K562 (cell line): ENCODE results near the gene ATF1. TPM values are rescaled to one million over a fixed set of nuclear protein-coding genes. Genes with fewer than 3 reads are reported as not detected.
"Not testable (repeated sequence)": the region's sequence is repeated elsewhere in the genome, so short reads cannot be mapped to it uniquely, and the experiment has no call there.

Experiments
- ATAC-seq: fragments of 200-7000 bp; cut with Tn5 transposase; 3 replicates; pipeline ENCODE4 v1.9.1; 2020; ENCODE audit warnings: moderate library complexity
- BruUV-seq: library from RNA; stranded (reverse); fragments of 400-500 nt; replicated peaks from 2 replicates; lab custom pipeline; 2021; lab: Mats Ljungman, UMichigan
- CTCF ChIA-PET: fragments of 300-600 bp; formaldehyde crosslinking; extraction: SDS; loops from one replicate; lab custom pipeline; 2021; ENCODE audit warnings: low intra/inter-chr PET ratio; lab: Yijun Ruan, JAX
- POLR2A ChIA-PET: fragments of 300-600, 350-650 bp; sonication (Branson Sonifier 250); formaldehyde crosslinking; extraction: SDS; loops from one replicate; lab custom pipeline; 2021; ENCODE audit warnings: antibody characterized with exemption, inconsistent platforms; lab: Yijun Ruan, JAX
- DNase-seq, 4 experiments: peaks; one replicate each; pipeline versions ENCODE4 v3.0.0 to v3.0.0-alpha.2; 2011 to 2018; ENCODE audit warnings: low spot score in 3 of 4, mixed read lengths in 3 of 4; ENCODE audit errors: extremely low read depth in 1 of 4
- FAIRE-seq: peaks from 2 replicates; lab custom pipeline; 2011; peaks lifted over from hg19 to GRCh38; lab: Jason Lieb, UNC
- H2AFZ ChIP-seq: 2 replicates; pipeline ENCODE4 v1.6.0; 2011; ENCODE audit warnings: low read depth, low read length, control low read depth, inconsistent platforms
- H3K27ac ChIP-seq: fragments of 200-600 bp; 3 replicates; pipeline ENCODE4 v1.8.0; 2011; ENCODE audit warnings: low read depth, mild to moderate bottlenecking, control low read depth, inconsistent platforms, low read length, moderate library complexity, mixed read lengths; ENCODE audit errors: extremely low read depth
- H3K27me3 ChIP-seq, 2 experiments: fragments of 300-600 bp in 1 of 2; 2 replicates in 1 of 2; 3 replicates in 1 of 2; pipeline versions ENCODE4 v1.6.0 to v1.8.0; 2011; ENCODE audit warnings: inconsistent platforms in 2 of 2, low read length in 2 of 2, mild to moderate bottlenecking in 1 of 2, mixed read lengths in 1 of 2, moderate library complexity in 1 of 2; ENCODE audit not compliant: control insufficient read depth in 2 of 2, insufficient read depth in 2 of 2
- H3K36me3 ChIP-seq: fragments of 300-600 bp; 3 replicates; pipeline ENCODE4 v1.8.0; 2011; ENCODE audit warnings: mild to moderate bottlenecking, low read length, inconsistent platforms; ENCODE audit not compliant: control insufficient read depth, insufficient read depth
- H3K4me1 ChIP-seq, 2 experiments: fragments of 200-600 bp in 1 of 2; replicated peaks in 1 of 2; 2 replicates in 1 of 2; 3 replicates in 1 of 2; pipeline versions ENCODE4 v1.5.1 to v1.8.0; 2011; ENCODE audit warnings: inconsistent platforms in 2 of 2, low read length in 2 of 2, mild to moderate bottlenecking in 1 of 2, mixed read lengths in 1 of 2, moderate library complexity in 1 of 2; ENCODE audit not compliant: control insufficient read depth in 2 of 2, insufficient read depth in 2 of 2
- H3K4me2 ChIP-seq: 2 replicates; pipeline ENCODE4 v1.6.1; 2011; ENCODE audit warnings: low read length, control low read depth, inconsistent platforms, mixed read lengths; ENCODE audit not compliant: insufficient read depth
- H3K4me3 ChIP-seq: fragments of 200-600 bp; sonication (generic), shearing (Covaris generic); 2 replicates; pipeline ENCODE4 v1.5.1; 2016; ENCODE audit warnings: control low read depth, inconsistent platforms
- H3K79me2 ChIP-seq: fragments of 200-600 bp; 3 replicates; pipeline ENCODE4 v1.8.0; 2011; ENCODE audit warnings: low read length, inconsistent platforms; ENCODE audit not compliant: control insufficient read depth, insufficient read depth
- H3K9ac ChIP-seq, 2 experiments: 2 replicates each; pipeline versions ENCODE4 v1.6.0 to v1.6.1; 2011; ENCODE audit warnings: low read depth in 2 of 2, low read length in 2 of 2, control low read depth in 1 of 2, inconsistent platforms in 1 of 2, mild to moderate bottlenecking in 1 of 2, mixed read lengths in 1 of 2; ENCODE audit not compliant: insufficient read depth in 1 of 2
- H3K9me1 ChIP-seq: one replicate; pipeline ENCODE4 v1.6.0; 2011; ENCODE audit warnings: inconsistent platforms, mild to moderate bottlenecking, low read length, moderate library complexity; ENCODE audit not compliant: control insufficient read depth, insufficient read depth
- H3K9me3 ChIP-seq: replicated peaks from 2 replicates; pipeline ENCODE4 v1.5.1; 2011; ENCODE audit warnings: low read depth, low read length, inconsistent platforms; ENCODE audit not compliant: control insufficient read depth, insufficient read depth
- H4K20me1 ChIP-seq: replicated peaks from 2 replicates; pipeline ENCODE4 v1.6.1; 2011; ENCODE audit warnings: low read length, inconsistent platforms, mixed read lengths; ENCODE audit not compliant: control insufficient read depth, insufficient read depth
- CBX1 ChIP-seq: sonication (generic); IDR thresholded peaks from 2 replicates; pipeline ENCODE4 v1.6.1; 2016; ENCODE audit warnings: antibody characterized with exemption, low read depth, mild to moderate bottlenecking
- CBX3 ChIP-seq, 2 experiments: IDR thresholded peaks; 1 replicate in 1 of 2; 2 replicates in 1 of 2; pipeline ENCODE4 v1.6.1; 2012; ENCODE audit warnings: inconsistent platforms in 2 of 2, low read length in 2 of 2, borderline replicate concordance in 1 of 2, control low read depth in 1 of 2
- KAT2B ChIP-seq: IDR thresholded peaks from one replicate; pipeline ENCODE4 v1.6.1; 2012; ENCODE audit warnings: low read depth, mild to moderate bottlenecking, control low read depth, inconsistent platforms, low read length, moderate library complexity
- KDM4B ChIP-seq, 2 experiments: fragments of 450-650 bp in 1 of 2; sonication (generic) in 1 of 2; IDR thresholded peaks; 2 replicates each; pipeline ENCODE4 v1.6.1; 2016 to 2017; ENCODE audit warnings: borderline replicate concordance in 2 of 2, antibody characterized with exemption in 1 of 2, low read depth in 1 of 2, mild to moderate bottlenecking in 1 of 2
- PYGO2 ChIP-seq: fragments of 450-650 bp; IDR thresholded peaks from 2 replicates; pipeline ENCODE4 v1.6.1; 2016; ENCODE audit warnings: mild to moderate bottlenecking, missing genetic modification characterization, moderate library complexity, missing compliant biosample characterization
- TRIM28 ChIP-seq: fragments of 450-650 bp; IDR thresholded peaks from 2 replicates; pipeline ENCODE4 v1.6.1; 2017
- ZNF197 ChIP-seq: fragments of 200-800 bp; sonication (Bioruptor generic); IDR thresholded peaks from 2 replicates; pipeline ENCODE4 v1.6.1; 2016; ENCODE audit warnings: low read depth, missing genetic modification characterization, missing compliant biosample characterization
- in situ Hi-C: fragments of 300-500 bp; cut with MboI; formaldehyde crosslinking; loops from 4 replicates; pipeline ENCODE4 v1.15.0; 2018; ENCODE audit warnings: inconsistent platforms, mixed read lengths
- intact Hi-C: fragments of 100-400 bp; cut with micrococcal nuclease; formaldehyde crosslinking; loops from 2 replicates; pipeline ENCODE4 v1.14.2; 2022
- polyA plus RNA-seq, 8 experiments: library from polyadenylated mRNA; depleted of rRNA in 4 of 8; stranded (reverse) in 5 of 8; unstranded in 3 of 8; fragments of >200 nt; fragmentation: Nextera tagmentation in 2 of 8; fragmentation: Illumina TruSeq in 1 of 8; extraction: Ambion mirVana in 2 of 8; extraction: Trizol in 1 of 8; gene quantifications; 2 replicates each; pipeline versions ENCODE4 v1.2.1 to v1.2.3, GENCODE V29; 2011 to 2014; ENCODE audit warnings: inconsistent platforms in 1 of 8, missing spikeins in 1 of 8
- total RNA-seq, 7 experiments: library from RNA; depleted of rRNA in 6 of 7; stranded (reverse); fragments of >200 nt in 6 of 7; fragmentation: Illumina TruSeq in 2 of 7; extraction: Trizol in 2 of 7; gene quantifications; 2 replicates each; pipeline versions ENCODE4 v1.2.1 to v1.2.3, GENCODE V29; 2011 to 2021; ENCODE audit warnings: low replicate concordance in 1 of 7
- TF ChIP-seq, protein P1 (sequence below): fragments of 450-650 bp; IDR thresholded peaks from 2 replicates; pipeline ENCODE4 v1.6.1; 2016; ENCODE audit warnings: borderline replicate concordance
- TF ChIP-seq, protein P2 (sequence below): fragments of 450-650 bp; IDR thresholded peaks from 2 replicates; pipeline ENCODE4 v1.7.1; 2018; ENCODE audit warnings: mild to moderate bottlenecking, low read depth; ENCODE audit not compliant: partially characterized antibody
- TF ChIP-seq, protein P3 (sequence below): fragments of 450-650 bp; IDR thresholded peaks from 2 replicates; pipeline ENCODE4 v1.6.1; 2018; ENCODE audit warnings: mild to moderate bottlenecking, low read depth; ENCODE audit not compliant: partially characterized antibody
- TF ChIP-seq, protein P4 (sequence below): fragments of 150-350 bp; IDR thresholded peaks from 2 replicates; pipeline ENCODE4 v1.6.1; 2014; ENCODE audit warnings: low read depth, mild to moderate bottlenecking, low read length, borderline replicate concordance

ATF1 gene
- total and polyA plus RNA-seq, 9 of the 15 experiments (the other 6 are each of a cell fraction or from before 2014, with no cell fraction given): 19.8 to 83.5 (median 51.4) TPM

DNA sequence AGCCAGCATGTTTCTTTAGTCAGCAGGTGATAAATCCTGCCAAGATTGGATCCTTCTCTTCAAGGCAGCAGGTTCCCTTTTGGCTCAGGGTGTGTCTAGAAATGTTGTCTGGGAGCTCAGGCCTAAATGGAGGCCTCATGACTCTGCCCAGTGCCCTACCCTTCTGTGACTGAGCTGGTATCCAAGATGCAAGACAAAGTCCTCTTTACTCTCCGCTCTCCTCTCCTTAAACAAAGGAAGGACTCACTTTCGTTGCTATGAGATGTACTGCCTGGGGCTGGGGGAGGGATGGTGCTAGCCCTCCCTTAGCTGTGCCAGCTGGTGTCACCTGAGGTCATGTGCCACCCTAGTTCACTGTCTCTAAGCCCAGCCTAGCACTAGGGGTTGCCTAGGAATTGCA, 65.0 kb downstream of the ATF1 start (continued):
- TF ChIP-seq, protein P1, sequence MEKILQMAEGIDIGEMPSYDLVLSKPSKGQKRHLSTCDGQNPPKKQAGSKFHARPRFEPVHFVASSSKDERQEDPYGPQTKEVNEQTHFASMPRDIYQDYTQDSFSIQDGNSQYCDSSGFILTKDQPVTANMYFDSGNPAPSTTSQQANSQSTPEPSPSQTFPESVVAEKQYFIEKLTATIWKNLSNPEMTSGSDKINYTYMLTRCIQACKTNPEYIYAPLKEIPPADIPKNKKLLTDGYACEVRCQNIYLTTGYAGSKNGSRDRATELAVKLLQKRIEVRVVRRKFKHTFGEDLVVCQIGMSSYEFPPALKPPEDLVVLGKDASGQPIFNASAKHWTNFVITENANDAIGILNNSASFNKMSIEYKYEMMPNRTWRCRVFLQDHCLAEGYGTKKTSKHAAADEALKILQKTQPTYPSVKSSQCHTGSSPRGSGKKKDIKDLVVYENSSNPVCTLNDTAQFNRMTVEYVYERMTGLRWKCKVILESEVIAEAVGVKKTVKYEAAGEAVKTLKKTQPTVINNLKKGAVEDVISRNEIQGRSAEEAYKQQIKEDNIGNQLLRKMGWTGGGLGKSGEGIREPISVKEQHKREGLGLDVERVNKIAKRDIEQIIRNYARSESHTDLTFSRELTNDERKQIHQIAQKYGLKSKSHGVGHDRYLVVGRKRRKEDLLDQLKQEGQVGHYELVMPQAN: no peak
- TF ChIP-seq KDM4B (IDR thresholded peaks at IDR 0.05; ENCODE audit: borderline replicate concordance in 2 of 2, low read depth in 1 of 2) (no peak), PYGO2 (tag) (no peak), ZNF197 (no peak), KAT2B (no peak)
- TF ChIP-seq, protein P2, sequence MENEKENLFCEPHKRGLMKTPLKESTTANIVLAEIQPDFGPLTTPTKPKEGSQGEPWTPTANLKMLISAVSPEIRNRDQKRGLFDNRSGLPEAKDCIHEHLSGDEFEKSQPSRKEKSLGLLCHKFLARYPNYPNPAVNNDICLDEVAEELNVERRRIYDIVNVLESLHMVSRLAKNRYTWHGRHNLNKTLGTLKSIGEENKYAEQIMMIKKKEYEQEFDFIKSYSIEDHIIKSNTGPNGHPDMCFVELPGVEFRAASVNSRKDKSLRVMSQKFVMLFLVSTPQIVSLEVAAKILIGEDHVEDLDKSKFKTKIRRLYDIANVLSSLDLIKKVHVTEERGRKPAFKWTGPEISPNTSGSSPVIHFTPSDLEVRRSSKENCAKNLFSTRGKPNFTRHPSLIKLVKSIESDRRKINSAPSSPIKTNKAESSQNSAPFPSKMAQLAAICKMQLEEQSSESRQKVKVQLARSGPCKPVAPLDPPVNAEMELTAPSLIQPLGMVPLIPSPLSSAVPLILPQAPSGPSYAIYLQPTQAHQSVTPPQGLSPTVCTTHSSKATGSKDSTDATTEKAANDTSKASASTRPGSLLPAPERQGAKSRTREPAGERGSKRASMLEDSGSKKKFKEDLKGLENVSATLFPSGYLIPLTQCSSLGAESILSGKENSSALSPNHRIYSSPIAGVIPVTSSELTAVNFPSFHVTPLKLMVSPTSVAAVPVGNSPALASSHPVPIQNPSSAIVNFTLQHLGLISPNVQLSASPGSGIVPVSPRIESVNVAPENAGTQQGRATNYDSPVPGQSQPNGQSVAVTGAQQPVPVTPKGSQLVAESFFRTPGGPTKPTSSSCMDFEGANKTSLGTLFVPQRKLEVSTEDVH: no peak
- TF ChIP-seq, all 486 proteins: peak for 0

DNA sequence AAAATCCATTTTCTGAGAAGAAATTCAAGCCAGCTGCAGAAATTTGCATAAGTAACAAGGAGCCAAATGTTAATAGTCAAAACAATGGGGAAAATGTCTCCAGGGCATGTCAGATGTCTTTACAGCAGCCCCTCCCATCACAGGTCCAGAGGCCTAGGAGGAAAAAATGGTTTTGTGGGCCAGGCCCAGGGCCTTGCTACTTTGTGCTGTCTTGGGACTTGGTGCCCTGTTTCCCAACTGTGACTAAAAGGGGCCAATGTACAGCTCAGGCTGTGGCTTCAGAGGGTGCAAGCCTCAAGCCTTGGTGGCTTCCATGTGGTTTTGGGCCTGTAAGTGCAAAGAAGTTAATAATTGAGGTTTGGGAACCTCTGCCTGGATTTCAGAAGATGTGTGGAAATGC, 69.9 kb downstream of the ATF1 start:
- H3K36me3 ChIP-seq, H3K4me3 ChIP-seq, H3K27ac ChIP-seq, intact Hi-C loops, H3K9me3 ChIP-seq, ATAC-seq, in situ Hi-C loops, H4K20me1 ChIP-seq, H3K9ac ChIP-seq, H3K79me2 ChIP-seq, DNase-seq, H3K4me1 ChIP-seq, FAIRE-seq, H3K4me2 ChIP-seq, H3K27me3 ChIP-seq, BruUV-seq, POLR2A ChIA-PET, H2AFZ ChIP-seq, H3K9me1 ChIP-seq, CTCF ChIA-PET: not testable (repeated sequence)
- TF ChIP-seq TRIM28: peak; percentile 87
- TF ChIP-seq CBX1: peak; percentile 82
- TF ChIP-seq, protein P3, sequence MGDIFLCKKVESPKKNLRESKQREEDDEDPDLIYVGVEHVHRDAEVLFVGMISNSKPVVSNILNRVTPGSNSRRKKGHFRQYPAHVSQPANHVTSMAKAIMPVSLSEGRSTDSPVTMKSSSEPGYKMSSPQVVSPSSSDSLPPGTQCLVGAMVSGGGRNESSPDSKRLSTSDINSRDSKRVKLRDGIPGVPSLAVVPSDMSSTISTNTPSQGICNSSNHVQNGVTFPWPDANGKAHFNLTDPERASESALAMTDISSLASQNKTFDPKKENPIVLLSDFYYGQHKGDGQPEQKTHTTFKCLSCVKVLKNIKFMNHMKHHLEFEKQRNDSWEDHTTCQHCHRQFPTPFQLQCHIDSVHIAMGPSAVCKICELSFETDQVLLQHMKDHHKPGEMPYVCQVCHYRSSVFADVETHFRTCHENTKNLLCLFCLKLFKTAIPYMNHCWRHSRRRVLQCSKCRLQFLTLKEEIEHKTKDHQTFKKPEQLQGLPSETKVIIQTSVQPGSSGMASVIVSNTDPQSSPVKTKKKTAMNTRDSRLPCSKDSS: peak; percentile 45
- TF ChIP-seq CBX3 (IDR thresholded peaks at IDR 0.05; ENCODE audit: borderline replicate concordance in 1 of 2, low read length in 2 of 2): peak in 1 of 2 experiments; percentile 58; a peak in 1 of 3 replicates
- TF ChIP-seq, protein P4, sequence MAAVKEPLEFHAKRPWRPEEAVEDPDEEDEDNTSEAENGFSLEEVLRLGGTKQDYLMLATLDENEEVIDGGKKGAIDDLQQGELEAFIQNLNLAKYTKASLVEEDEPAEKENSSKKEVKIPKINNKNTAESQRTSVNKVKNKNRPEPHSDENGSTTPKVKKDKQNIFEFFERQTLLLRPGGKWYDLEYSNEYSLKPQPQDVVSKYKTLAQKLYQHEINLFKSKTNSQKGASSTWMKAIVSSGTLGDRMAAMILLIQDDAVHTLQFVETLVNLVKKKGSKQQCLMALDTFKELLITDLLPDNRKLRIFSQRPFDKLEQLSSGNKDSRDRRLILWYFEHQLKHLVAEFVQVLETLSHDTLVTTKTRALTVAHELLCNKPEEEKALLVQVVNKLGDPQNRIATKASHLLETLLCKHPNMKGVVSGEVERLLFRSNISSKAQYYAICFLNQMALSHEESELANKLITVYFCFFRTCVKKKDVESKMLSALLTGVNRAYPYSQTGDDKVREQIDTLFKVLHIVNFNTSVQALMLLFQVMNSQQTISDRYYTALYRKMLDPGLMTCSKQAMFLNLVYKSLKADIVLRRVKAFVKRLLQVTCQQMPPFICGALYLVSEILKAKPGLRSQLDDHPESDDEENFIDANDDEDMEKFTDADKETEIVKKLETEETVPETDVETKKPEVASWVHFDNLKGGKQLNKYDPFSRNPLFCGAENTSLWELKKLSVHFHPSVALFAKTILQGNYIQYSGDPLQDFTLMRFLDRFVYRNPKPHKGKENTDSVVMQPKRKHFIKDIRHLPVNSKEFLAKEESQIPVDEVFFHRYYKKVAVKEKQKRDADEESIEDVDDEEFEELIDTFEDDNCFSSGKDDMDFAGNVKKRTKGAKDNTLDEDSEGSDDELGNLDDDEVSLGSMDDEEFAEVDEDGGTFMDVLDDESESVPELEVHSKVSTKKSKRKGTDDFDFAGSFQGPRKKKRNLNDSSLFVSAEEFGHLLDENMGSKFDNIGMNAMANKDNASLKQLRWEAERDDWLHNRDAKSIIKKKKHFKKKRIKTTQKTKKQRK: peak; percentile 68
